GM19438 (cell line): ENCODE data around the gene PDYN.

Experiments
- ATAC-seq: cut with Tn5 transposase; IDR thresholded peaks from one replicate; pipeline ENCODE4 v1.9.1; 2021; ENCODE audit warnings: low read depth; ENCODE audit not compliant: unreplicated experiment

Gene PDYN

DNA sequence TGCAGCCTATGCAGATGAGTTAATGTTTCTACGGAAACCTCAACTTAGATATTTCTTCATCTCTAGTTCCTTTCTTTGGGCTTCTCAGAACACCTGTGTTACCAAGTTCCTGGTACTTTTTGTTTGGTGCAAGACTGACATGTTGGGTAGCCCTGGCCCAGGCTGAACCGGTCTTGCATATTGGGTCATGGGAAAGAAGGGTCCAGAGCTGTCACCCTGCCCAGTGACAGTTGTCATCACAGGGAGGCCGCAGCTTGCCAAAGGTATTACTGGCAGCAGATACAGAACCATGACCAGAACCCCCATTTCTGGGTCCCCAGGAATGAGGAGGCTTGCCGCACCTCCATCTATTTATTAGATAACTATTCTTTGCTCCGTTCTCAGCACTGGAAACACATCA is 40.2 kb downstream of the PDYN start:
- ATAC-seq = no peak

DNA sequence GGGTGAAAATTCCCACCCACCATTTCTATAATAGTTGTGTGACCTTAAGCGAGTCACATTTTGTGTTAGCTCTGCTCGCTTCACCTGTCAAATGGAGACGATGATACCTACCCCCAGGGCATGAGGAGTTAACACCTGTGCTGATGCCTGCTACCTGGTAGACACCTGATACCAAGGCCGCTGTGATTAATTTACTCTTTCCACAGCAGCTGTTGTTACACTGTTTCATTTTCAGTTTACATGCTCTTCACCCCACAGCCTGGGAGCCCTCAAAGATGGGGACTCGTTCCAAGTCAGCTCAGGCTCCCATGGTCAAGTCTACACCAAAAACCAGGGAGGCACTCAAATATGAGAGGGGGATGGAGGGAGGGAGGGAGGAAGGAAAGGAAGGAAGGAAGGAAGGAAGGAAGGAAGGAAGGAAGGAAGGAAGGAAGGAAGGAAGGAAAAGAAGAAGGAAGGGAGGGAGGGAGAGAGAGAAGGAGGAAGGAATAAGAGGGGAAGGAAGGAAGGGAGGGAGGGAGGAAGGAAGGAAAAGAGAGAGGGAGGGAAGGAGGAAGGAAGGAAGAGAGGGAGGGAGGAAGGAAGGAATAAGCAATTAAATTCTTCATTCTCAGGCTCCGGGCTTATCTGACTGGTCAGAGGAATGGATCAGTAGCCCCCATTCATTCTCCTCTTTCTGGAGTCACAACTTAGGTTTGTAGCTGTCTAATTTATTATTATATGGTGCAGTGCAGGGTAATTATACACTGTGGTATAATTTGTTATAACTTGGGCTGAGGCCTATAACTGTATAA is 40.9 kb downstream of the PDYN start:
- ATAC-seq = no peak

DNA sequence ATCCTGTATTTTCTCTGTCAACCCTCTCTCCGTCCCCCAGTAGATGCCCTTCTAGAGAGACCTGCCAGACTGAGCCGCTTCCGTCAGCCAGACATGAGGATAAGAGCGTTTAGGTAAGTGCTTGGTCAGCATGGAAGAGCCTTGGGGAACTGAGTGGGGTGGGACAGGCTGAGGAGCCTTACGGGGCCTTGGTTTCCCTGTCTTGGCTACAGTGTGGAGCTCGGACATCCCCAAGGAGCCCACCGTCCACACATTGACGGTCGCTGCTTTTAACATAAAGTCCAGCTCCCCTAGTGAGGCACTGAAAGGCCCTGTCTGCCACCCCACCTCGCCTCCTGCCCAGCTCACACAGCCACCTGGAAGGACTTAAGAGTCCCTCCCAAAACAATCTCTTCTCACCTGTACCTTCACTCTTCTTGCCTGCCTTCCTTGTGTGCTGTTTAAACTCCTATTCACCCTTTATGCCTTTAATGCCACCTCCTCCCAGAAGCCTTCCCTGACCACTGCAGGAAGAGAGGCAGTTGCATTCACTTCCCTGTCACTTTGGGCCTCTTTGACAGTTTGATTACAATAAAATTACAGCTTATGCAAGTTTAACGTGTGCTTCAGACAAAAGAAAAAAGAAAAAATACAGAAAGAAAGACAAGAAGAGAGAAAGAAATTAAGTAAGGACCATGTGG is 42.3 kb downstream of the PDYN start:
- ATAC-seq = no peak

DNA sequence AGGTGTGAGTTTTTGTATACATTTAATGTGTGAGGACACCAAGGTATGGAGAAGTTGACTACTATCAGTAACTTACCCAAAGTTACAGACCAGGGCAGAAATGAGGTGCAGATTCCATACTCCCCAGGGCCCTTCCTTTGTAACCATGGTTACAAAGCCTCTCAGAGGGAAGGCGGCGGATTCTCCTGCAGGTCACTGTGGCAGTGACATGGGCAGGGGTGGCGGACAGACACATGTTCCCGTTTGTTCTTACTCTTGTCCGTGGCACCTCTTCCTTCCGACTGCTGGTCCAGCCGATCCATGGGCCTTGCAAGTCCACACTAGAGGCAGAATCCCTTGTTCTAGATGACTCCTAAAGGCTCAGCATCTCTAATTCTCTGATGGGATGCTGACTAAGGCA is 43.0 kb downstream of the PDYN start:
- no peak for ATAC-seq

DNA sequence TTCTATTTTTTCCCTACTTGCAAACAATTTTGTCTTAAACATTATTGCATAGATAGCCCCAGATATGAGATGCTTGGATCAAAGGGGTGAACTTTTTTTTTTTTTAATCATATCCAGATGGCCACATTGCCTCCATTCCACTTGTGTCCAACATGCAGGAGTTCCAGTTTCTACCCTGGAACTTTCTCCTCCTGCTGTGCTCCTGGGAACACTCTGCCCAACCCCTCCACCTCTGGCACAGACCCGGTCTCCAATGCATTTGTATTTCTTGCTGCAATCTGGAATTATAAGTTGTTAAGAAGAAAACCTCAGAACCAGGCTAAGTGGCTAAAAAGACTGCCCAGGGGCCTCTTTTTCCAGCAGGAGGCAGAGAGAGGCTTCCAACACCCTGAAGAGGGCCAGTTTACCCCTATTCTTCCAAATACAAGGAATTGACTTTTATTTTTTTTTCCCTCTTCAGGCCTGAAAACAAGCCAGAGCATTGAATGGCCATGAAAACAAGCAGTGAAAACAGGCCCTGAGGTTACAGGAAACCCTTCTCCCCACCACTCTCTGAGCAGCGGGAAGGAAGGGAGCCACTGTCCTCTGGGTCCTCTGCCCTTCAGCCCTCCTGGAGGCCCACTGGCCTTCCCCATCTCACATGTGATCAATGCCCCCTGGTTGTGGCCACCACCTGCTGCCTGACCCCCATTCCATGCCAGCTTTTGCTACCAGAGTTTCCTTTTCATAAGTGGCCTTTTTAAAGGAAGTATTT is 44.3 kb downstream of the PDYN start:
- ATAC-seq = no peak

DNA sequence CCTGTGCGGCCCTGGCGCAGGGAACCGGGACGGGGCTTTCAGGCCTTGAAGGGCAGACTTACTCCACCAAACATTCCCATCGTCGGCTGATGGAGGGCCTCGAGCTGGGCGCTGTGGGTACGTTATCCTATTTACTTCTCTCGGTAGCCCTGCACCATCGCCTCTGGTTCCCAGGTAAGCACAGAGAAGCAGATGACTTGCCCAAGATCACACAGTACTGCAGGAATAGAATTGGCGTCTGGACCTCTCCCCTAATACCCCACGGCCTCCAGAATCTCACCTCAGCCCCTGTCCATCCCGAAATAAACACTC is 46.4 kb downstream of the PDYN start:
- no peak for ATAC-seq

DNA sequence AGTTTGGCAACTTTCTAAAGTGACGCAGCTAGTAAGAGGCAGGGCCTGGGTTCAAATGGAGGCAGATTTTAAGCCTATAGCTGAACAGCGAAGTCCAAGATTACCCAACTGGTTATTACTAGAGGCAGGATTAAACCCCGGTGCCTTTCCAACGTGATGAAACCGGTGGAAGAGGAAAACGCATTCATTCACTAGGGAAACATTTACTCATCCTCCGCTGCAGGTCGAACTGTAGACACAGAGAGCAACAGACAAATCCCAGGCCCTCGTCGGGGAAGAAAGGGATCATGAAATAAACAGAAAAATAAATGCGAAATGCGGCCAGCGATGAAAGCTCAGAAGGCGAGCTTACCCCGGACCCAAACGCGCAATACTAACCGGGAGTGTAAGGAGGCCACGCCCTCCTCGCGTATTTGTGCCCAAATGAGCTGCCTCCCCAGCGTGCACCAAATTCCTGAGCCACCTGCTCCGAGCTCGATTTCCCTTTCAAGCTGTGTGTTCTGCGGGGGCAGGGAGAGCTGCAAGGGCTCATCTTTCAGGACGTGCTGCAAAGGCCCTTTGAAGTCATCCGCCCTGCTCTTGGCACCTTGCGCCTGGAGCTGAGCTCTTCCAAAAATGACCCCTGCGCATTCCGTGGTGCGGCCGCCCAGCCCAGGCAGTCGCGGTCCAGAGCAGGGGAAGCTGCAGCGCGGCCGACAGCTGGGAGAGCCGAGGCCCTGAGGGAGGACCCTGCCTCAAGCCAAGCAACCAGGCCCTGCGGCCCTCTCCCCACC is 46.9 kb downstream of the PDYN start:
- no peak for ATAC-seq

DNA sequence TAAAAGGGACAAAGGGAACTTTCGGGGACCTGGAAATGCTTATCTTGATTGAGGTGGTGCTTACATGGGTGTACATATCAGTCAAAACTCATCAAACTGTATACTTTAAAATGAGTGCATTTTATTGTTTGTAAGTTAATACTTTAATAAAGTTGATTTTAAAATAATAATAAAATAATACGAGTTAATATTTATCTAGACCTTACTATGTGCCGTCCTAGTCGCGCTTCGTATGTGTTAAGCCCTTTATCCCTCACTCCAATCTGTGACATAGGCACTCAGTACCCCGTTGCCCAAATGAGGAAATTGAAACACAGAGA is 47.5 kb downstream of the PDYN start:
- no peak for ATAC-seq

DNA sequence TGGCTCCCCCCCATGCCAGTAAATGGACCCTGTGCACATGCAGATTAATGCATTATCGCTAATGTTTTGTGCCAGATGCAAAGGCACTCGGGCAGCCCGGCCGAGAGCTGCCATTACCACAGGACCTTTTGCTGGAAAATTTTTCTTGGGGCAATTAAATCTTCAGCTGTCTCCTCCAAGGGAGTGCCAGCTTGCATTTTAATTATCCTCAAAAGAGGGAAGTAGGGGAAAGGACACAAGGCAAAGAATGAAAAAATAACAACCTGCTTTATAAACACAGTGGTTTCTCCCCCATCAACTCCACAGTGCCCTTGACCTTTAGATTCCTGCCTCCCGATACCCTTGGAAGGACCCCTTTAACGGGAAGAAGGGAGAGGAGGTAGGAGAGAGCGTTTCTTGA is 48.2 kb downstream of the PDYN start:
- no peak for ATAC-seq

DNA sequence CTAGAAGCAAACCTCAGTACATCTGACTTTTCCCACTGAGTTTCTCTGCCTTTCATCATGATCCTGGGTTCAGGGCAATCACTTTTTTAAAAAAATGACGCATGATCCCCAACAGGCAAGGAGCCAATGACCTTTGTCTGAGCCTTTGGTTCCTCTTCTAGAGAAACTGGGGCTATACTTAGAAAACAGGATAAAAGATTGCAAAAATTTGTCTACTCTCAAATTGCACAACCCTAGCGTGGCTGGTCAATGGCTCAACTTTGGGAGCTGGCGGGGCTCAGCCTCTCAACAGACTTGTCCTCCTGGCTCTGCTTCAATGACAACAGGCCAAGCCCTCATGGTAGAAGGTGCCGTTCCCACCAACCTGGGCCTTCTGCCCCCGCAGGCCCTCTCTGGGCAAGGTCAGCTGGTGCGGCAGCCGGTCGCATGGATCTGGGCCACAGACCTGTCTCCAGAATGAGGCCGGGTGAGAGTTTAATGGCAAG is 48.7 kb downstream of the PDYN start:
- no peak for ATAC-seq

DNA sequence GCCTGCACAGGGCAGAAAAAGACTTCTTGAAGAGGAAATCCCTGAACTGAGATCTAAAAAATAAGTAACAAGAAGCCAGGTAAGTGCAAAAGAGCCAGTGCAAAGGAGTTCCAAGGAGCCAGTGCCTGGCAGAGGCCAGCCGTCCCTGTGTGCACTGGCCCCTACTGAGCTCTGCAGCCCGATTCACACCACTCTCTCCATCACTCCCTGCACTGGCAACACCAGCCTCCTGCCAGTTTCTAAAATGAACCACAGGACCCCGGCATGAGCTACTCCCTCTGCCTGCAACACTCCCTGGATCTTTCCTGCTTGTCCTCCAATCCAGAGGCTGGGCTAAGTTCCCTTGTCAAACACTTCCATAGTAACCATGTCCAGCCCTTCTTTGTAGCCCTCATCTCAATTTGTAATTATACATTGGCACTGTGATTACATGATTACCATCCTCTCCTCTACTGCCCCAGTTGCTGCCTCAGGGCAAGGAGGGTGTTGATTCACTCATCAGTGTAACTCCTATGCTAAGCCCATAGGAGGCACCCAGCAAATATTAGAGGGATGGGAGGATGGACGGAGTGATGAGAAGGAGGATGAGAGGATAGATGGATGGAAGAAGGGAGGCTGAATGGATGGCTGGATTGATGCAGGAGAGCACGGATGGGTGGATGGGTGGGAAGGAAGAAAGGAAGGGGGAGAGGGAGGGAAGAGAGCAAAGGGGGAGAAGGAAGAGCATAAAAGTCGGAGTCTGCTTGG is 49.3 kb downstream of the PDYN start:
- no peak for ATAC-seq

DNA sequence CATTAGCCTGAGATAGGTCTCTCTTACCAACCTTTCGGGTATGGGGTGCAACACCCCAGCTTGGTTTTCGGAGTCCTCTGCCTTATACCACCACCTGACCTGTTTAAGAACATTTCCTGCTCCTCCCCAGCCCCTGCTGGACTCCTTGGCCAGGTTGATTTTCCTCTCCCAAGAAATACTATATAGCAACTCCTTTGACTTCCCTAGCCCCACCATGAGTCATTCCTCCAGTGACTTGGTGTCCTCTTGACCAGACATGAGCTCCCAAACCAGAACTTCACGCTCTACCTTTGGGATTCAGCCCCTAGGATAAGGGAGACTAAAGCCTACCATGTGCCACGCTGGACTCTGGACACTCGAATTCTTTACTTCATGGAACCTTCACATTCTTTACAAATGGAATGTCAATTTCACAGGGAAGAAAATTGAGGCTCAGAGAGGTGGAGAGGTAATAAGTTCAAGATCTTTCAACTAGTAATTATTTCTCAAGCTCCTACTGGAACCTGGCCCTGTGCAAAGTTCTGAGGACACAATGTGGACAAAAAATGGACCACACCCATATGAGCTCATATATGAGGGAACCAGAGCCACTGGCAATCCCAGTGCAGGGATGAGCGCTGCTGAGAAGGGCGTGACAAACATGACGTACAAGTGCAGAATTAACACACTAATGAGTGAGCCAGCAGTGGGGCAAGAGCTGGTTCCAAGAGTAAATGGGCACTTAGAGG is 50.4 kb downstream of the PDYN start:
- no peak for ATAC-seq

DNA sequence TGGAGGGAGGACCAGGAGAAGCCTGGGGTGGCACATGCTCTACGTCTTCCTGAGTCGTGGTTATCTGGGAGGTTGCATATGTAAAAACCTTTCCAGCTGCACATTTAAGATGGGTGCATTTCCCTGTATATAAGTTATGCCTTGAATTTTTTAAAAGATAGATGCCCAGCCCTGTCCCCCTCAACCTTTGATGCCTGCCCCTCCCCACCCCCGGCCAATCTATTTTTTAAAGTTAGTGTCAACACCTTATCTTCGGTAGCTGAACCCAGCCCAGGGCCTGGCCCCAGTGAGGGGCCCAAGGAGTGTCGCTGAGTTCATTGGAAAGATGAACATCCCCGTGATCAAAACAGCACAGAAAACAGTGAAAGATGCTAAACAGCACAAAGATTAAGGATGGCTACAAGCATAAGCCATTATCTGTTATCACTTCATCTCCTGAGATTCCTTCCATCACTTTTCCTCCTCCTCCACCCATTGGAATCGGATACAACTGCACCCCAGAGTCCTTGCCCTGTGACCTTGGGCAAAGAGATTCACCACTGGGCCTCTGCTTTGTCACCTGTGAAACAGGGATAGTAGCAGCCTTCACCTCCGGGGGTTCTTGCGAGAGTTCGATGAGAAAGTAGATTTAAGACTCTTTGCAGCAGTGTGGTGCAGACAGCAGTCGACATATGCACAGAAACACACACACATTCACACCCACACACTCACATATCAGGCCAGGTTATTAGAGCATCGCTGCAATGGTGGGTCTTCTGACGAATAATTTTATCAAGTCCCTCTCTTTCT is 51.2 kb downstream of the PDYN start:
- ATAC-seq = no peak

DNA sequence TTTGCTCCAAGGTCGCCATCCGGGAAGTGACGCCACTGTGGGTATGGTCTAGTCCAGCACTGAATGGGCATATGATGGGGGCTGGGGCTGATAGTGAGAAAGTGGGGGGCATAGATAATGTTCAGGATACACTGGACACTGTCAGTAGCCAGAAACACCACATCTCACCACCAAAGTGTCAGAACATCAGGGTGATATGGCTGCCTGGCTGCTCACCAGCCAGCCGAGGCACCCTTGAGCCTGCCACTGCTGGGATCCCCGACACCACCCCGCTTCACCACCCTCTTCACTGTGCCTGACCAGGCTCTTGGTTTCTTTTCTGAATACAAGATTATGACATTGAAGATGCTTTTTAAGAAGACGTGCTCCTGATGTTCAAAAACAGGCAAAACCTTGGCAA is 51.8 kb downstream of the PDYN start:
- no peak for ATAC-seq

DNA sequence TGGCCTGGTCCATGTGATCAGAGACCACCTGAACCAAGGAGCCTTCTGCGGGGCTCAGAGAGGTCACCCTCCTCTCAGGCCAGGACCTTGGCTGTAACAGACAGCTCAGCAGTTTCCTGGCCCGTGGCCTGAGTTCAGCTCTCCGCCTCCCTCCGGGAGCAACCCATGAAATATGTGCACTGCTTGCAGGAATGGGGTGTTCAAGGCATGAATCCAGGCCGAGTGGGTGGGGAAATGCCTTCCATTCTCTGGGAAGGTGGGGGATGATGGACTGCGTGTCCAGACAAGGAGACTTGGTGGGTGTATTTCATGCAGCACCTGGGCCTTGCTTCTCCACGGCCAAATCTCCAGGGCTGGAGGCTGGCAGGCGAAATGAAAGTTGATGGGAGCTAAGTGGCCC is 52.6 kb downstream of the PDYN start:
- no peak for ATAC-seq

DNA sequence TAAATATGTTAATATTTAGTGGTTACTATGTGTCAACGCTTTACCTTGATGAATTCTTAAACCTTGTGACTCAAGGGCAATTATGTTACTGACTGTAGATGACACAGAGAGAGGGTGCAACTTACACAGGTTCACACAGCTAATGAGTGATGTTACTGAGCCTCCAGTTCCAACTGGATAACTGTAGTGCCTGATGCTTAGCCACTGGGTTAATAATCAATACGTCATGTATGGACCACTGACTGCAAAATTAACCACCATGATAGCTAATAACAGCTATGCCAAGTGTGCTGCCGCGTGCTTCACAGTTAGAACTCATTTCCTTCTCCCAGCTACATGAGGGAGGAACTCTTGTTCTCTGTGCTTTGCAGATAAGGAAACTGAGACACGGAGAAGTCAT is 53.3 kb downstream of the PDYN start:
- ATAC-seq = no peak

DNA sequence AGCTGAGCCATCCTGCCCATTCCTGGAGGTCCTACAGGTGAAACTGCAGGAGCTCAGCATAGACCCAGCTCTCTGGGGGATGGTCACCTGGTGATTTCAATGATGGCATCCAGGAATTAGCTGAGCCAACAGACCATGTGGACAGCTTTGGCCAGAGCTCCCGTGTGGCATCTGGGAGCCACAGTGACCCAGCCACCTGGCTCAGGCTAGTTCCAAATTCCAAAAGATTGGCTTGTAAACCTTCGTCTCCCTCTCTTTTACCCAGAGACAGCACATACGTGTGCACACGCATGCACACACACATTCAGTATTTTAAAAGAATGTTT is 54.6 kb downstream of the PDYN start:
- no peak for ATAC-seq

DNA sequence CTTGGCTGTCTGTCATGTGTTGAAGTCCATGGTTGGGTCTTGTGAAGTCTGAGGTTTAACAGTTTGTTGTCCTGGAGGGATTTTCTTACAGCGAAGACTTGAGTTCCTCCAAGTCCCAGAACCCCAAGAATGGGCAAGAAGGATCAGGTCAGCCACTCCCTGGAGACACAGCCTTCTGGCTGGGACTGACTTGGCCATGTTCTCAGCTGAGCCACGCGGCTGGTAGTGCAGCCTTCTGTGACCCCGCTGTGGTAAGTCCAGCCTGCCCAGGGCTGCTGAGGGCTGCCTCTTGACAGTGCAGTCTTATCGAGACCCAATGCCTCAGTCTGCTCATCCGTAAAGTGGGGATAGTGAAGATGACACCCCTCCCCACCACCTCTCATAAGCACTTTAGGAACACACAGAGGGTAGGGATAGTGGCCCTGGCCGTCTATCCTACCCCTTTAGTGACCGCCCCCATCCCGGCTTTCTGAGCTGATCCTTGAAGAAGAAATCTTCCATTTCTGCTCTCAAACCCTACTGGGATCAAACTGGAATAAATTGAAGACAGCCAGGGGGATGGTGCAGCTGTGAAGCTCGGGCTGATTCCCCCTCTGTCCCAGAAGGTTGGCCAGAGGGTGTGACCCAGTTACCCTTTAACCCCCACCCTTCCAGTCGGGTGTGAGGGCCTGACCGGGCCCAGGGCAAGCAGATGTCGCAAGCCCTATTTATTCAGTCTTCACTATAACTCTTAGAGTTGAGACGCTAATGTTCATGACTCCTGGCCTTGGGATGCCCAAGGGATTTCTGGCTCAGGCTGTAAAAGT is 55.2 kb downstream of the PDYN start:
- ATAC-seq = no peak
